Left ventricle myocardium inferior (tissue), 1 donor: ENCODE data around the gene PHLDB2. TPM values are rescaled to one million over a fixed set of nuclear protein-coding genes. Genes with fewer than 3 reads are reported as not detected.
A peak's percentile ranks its signal among the peaks of the same experiment; 100 is the strongest.

Experiments
- DNase-seq: peaks from one replicate; pipeline ENCODE4 v3.0.0-alpha.2; 2020
- H3K27ac ChIP-seq: fragments of 200-600 bp; replicated peaks from 2 replicates; pipeline ENCODE4 v1.8.0; 2021
- H3K27me3 ChIP-seq: fragments of 200-600 bp; 2 replicates; pipeline ENCODE4 v1.8.0; 2021; ENCODE audit warnings: low read depth
- H3K36me3 ChIP-seq: fragments of 200-600 bp; 2 replicates; pipeline ENCODE4 v1.8.0; 2021
- H3K4me1 ChIP-seq: fragments of 200-600 bp; 2 replicates; pipeline ENCODE4 v1.8.0; 2021
- H3K4me3 ChIP-seq: fragments of 200-600 bp; 2 replicates; pipeline ENCODE4 v1.8.0; 2021; ENCODE audit warnings: mild to moderate bottlenecking, moderate library complexity
- H3K9me3 ChIP-seq: fragments of 200-600 bp; replicated peaks from 2 replicates; pipeline ENCODE4 v1.8.0; 2021
- CTCF ChIP-seq: fragments of 200-600 bp; IDR thresholded peaks from 2 replicates; pipeline ENCODE4 v1.8.0; 2021; ENCODE audit warnings: antibody characterized with exemption, mild to moderate bottlenecking, borderline replicate concordance
- intact Hi-C: fragments of 100-400 bp; cut with micrococcal nuclease; formaldehyde crosslinking; loops from one replicate; pipeline ENCODE4 v1.11.0; 2022
- total RNA-seq: library from RNA; stranded (reverse); fragmentation: NEBNext Ultra II Directional; extraction: Animal tissue kit (Norgen Biotek cat#: 25700); gene quantifications from one replicate; pipeline ENCODE4 v1.2.1, GENCODE V29; 2021
- donor health status: DM: no; HTN: yes; CAD: no; lungs with severe emphysema.

PHLDB2 gene
- total RNA-seq, 1 donor from 2014 or later = 89.3 TPM

GRCh38 chr3:111965484-111965883 lies 106.4 kb downstream of the PHLDB2 start:
- peaks cover 57% of the 10 kb centered on the region for H3K4me1 ChIP-seq
- intact Hi-C loops = loop anchor here (5.0 kb wide), 2 partner anchors 103 to 228 kb away; no protein-coding TSS in a partner anchor
- H3K27ac ChIP-seq = peak overlapping the region; percentile 71
- TF ChIP-seq CTCF = no peak
- H3K36me3 ChIP-seq = peaks cover 46% of the 10 kb centered on the region
- no peak overlapping the region for H3K4me3 ChIP-seq
- no peaks in the 10 kb centered on the region for H3K27me3 ChIP-seq
- no peaks in the 10 kb centered on the region for H3K9me3 ChIP-seq
- no peak for DNase-seq

GRCh38 chr3:111967068-111967467 lies 108.0 kb downstream of the PHLDB2 start:
- intact Hi-C loops = loop anchor here (2.0 to 5.0 kb wide), 3 partner anchors 105 to 250 kb away; no protein-coding TSS in a partner anchor
- Histone ChIP-seq H3K27ac (peak overlapping the region; percentile 71), H3K9me3 (no peaks in the 10 kb centered on the region), H3K4me1 (peaks cover 65% of the 10 kb centered on the region), H3K36me3 (peaks cover 44% of the 10 kb centered on the region), H3K4me3 (no peak overlapping the region), H3K27me3 (no peaks in the 10 kb centered on the region)
- DNase-seq = no peak
- no peak for TF ChIP-seq CTCF

DNA sequence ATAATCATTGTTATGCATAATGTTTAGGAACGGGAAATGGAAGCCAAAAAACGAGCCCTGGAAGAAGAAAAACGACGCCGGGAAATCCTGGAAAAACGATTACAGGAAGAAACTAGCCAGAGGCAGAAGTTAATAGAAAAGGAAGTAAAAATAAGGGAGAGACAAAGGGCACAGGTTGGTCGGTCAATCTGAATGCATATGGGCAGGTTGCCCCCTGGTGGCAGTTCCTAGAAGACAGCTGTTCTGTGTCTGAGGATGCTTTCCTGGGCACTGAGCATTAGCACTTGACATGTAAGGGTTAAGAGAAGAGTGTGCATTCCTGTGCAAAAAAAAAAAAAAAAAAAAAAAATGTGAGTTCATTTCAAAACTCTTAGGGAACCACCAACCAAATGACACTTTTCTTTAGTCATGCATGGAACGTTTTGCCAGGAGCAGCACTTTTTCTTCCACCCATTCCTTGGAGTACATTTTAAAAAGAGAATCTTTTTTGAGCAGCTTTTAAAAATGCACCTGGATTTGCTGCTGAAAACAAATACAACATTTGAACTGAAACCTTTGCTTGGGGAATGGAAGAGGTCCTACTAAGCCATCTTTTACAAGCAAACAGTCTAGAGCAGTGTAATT lies 108.7 kb downstream of the PHLDB2 start:
- Histone ChIP-seq H3K9me3 (no peaks in the 10 kb centered on the region), H3K36me3 (peaks cover 39% of the 10 kb centered on the region), H3K27ac (peak overlapping the region; percentile 71), H3K4me3 (no peak overlapping the region), H3K27me3 (no peaks in the 10 kb centered on the region), H3K4me1 (peaks cover 65% of the 10 kb centered on the region)
- intact Hi-C loops = loop anchor here (2.0 to 5.0 kb wide), 3 partner anchors 105 to 251 kb away; no protein-coding TSS in a partner anchor
- peak; percentile 91 for TF ChIP-seq CTCF
- DNase-seq = peak; percentile 76

DNA sequence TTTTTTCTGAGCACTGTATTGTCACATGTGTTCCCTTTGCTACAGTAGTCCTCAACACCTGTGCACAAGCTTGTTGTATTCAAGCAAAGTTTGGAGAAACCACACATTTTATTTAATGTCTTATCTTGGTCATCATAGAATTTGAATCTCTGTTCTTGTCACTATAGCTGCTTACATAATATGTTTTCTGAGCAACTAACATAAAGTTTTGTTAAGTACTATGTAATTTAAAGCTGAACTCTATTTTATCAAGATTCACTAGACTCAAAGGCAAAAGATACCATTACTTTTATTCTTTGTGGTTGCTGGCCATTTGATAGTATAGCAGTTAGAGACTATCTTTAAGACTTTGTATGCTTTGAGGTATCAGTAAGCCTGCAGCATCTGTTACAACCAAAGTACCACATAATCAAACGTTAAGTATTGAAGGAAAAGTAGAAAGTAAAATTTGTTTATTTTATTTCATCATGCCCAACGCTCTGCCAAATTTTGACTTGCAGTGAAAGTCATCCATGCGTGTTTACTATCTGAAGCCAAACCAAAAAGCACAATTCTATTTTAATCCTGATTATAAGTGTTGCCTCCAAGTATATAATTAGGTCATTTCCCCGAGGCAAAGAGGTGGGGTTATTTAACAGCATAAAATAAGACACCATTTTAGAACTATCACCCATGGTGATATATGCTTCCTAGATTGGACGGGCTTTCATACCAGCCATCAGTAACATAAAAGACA lies 109.4 kb downstream of the PHLDB2 start:
- no peak for TF ChIP-seq CTCF
- Histone ChIP-seq H3K27ac (peak overlapping the region; percentile 71), H3K9me3 (no peaks in the 10 kb centered on the region), H3K27me3 (no peaks in the 10 kb centered on the region), H3K36me3 (peaks cover 35% of the 10 kb centered on the region), H3K4me3 (no peak overlapping the region), H3K4me1 (peaks cover 65% of the 10 kb centered on the region)
- intact Hi-C loops = loop anchor here (5.0 kb wide), 2 partner anchors 106 to 231 kb away; no protein-coding TSS in a partner anchor
- no peak for DNase-seq

GRCh38 chr3:111970376-111970775 lies 111.3 kb downstream of the PHLDB2 start:
- no peak for DNase-seq
- Histone ChIP-seq H3K27me3 (no peaks in the 10 kb centered on the region), H3K9me3 (no peaks in the 10 kb centered on the region), H3K4me3 (peak overlapping the region; percentile 1), H3K36me3 (peaks cover 35% of the 10 kb centered on the region), H3K27ac (peak overlapping the region; percentile 71), H3K4me1 (peaks cover 58% of the 10 kb centered on the region)
- intact Hi-C loops = no loop called here
- TF ChIP-seq CTCF = no peak
